GM18508 (cell line): ENCODE measurements around the gene UMOD.
"Not testable (repeated sequence)": the region's sequence is repeated elsewhere in the genome, so short reads cannot be mapped to it uniquely, and the experiment has no call there.

Source experiments
- ATAC-seq: cut with Tn5 transposase; IDR thresholded peaks from one replicate; pipeline ENCODE4 v1.9.1; 2021; ENCODE audit warnings: moderate number of reproducible peaks; ENCODE audit not compliant: insufficient read depth, unreplicated experiment

The UMOD gene

DNA sequence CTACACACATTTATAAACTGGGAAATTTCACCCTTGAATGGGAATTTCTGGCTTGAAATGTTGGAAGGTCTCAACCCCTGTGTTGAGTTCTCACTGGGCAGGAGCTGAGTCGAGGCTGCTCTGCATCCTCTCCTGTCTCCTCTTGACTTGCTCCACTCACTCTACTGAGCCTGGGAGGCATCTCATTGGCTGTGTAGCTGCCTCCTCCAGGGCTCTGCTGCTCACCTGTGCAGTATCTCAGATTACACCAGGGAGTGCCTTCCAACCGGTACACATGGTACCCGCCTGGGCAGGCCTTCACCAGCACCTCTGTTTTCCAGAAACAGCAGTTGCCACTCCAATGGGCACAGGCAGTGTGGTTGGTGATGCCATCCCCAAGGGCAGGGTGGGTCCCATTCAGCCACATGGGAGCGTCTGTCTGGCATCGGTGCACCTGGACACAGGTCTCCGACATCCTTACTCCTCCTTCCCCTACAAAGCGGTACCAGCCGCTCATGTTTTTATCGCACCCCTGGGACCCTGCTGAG is 28.9 kb downstream of the UMOD start:
- ATAC-seq, result no peak

DNA sequence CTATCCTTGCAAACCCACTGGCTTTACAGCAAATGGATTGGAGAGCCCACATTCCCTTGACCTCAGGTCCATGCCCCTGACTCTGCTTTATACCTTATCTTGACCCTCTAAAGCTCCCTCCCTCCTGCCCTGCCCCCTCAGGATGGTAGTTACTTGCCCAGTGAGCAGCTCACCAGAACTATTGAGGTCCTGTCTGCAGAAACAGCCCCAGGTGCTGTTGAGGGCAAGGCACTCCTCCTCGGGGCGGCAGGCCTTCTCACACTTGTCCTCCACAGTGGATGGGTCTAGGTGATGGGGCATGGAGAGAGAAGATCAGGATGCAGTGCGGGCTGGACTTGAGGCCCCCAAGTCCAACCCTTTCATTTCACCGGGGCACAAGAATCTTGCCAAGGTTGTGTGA is 29.8 kb downstream of the UMOD start:
- ATAC-seq, result no peak

DNA sequence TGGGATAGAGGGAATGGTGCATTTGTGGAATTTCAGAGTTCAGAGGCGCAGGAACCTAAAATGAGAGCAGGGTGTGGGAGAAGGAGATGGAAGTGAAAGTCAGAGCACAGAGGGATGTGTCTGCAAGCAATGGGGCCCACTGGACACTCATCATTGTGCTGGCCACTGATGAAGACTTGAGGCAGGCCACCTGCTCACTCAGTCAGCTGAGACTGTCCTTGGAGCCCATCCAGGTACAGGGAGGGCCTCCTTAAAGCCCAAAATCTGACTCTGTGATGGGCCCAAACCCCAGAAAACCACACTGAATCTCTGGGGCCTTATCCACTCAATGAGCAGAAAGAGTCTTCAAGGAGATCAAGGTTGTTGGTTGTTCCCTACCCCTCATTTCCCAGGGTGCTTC is 30.8 kb downstream of the UMOD start:
- ATAC-seq, result no peak

DNA sequence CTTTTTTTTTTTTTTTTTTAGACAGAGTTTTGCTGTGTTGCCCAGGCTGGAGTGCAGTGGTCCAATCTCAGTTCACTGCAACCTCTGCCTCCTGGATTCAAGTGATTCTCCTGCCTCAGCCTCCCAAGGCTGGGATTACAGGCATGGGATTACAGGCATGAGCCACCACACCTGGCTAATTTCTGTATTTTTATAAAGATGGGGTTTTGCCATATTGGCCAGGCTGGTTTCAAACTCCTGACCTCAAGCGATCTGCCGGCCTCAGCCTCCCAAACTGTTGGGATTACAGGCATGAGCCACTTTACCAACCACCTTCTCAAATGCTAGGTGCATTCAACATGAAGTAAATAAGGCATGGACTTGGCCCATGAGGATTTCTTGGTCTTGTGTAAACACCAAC is 31.5 kb downstream of the UMOD start:
- not testable (repeated sequence) for ATAC-seq

DNA sequence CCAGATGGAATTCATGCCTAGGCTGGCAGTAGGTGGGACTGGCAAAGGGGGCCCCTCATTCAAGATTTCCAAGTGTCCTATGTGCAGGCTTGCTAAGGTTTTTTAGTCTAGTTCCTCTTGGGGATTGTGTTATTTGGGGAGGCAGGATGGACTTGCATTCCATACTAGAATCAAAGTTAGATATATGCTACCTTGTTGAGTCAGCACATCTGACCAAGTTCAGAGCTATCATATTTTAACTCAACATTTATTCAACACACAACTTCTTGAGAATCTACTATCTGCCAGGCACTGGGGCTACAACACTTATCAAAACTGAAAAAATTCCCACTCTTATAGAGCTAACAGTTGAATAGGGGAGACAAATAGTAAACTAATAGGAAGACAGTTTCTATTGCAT is 31.9 kb downstream of the UMOD start:
- ATAC-seq, result no peak

DNA sequence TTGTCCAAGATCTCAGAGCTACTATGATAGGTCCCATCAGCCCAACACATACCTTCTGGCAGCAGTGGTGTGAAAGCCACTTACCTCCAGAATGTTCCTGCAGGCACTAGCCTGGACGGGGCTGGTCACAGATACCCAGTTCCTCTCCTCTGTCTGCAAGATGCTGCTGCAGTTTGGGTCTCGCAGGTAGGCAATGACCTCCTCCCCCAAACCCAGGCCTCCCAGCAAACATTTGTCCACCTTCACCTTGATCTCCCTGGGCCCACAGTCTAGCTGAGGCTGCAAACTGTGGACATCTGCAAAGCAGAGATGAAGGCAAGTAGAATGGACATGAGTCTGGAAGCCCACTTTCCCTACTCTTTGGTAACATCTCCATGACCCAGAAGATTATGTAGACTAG is 32.3 kb downstream of the UMOD start:
- ATAC-seq, result no peak

DNA sequence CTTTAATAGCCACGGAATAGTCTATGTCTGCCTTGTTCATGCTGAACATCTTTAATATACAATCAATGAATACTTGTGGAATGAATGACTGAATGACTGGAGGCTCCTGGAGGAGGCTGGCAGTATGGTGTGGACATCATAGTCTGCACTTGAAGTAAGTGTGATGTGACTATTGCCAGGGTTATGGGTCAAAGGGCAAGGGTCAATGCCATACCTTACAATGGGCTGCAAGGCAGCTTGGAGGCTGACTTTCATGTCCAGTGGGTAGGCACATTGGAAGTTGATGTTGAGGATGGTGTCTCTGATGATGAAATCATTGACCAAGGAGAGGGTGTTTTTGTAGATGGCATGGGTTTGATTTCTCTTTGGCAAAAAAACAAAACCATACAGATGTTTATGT is 33.1 kb downstream of the UMOD start:
- no peak for ATAC-seq

DNA sequence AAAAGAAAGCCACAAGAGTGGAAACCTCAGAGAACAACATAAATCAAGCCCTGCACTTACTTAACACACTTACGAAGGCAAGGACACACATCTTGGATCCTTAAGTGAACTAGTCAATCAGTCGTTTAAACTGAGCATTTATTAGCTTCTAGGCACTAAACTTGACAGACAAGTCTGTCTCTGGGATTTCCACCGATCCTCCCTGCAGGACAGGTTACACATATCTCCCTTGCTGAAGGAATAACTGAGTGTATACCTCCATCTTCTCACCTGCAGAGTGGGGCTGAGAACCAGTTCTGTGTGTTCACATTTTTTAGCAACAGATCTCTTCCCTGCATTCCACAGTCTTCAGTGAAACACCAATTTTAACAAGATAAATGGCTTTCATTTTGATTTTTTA is 34.1 kb downstream of the UMOD start:
- ATAC-seq, result no peak

DNA sequence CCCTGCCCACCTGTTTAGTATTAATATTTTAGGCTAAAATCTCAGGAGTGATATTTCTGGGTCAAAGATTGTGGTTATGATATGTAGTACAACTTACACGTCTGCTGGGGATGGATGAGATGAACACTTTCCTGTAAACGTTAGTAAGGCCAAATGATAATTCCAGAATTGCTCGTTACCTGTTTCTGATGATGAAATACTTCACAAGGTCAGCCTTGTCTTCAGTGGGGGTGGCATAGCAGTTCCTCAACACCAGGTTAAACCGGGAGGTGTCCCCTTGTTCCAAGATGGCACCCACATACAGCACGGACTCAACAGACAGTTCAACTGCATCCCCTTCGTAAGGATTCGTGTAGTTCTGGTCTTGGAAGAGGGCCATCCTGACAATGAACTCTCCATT is 34.5 kb downstream of the UMOD start:
- no peak for ATAC-seq

DNA sequence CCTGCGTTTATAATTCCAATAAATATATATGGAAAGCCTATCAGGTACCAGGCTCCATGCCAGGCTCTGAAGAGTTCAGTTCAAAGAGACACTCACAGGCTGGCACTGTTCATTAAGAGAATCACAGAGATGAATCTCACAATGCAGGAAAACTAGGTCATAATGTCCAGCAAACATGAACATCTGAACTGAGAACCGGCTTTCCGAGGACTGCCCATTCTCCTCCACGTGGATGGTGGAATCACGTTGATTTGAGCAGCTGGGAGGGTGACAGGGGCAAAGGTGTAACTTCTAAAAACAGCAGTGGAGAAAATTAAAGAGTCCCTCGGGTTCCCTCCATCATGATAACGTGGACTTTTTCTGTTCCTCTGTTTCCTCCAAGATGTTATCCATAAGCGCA is 35.4 kb downstream of the UMOD start:
- no peak for ATAC-seq

DNA sequence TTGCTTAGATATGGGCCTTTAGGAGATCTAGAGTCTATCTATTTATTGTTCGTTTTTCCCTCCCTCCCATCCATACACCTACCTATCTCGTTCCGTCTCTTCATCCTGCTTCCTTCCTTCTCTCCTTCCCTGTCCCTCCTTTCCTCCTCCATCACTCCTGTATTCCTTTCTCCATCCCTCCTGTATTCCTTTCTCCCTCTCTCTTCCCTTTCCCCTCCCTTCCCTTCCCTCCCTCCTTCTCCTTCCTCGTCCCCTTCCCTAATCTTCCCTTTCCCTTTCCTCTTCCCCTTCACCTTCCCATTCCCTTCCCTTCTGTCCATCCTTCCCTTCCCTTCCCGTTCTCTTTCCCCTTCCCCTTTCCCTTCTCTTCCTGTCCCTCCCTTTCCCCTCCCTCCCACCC is 35.8 kb downstream of the UMOD start:
- no peak for ATAC-seq

DNA sequence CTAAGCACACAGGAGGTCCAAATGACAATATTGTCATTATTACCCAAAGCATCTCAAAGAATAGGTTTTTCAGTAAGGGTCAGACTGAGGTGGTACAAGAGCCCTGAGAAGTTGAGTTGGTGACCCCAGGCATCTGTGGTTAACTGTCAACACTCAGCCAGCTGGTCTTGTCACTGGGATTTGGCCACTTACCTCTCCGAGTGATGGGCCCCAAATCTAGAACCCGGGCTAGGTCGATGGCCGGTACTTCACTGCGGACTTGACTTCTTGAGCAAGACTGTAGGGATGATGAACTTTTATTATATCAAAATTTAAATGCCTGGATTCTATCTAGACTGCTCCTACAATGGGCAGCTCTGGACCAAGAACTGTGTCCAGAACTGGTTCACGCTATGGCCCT is 36.8 kb downstream of the UMOD start:
- ATAC-seq, result no peak

DNA sequence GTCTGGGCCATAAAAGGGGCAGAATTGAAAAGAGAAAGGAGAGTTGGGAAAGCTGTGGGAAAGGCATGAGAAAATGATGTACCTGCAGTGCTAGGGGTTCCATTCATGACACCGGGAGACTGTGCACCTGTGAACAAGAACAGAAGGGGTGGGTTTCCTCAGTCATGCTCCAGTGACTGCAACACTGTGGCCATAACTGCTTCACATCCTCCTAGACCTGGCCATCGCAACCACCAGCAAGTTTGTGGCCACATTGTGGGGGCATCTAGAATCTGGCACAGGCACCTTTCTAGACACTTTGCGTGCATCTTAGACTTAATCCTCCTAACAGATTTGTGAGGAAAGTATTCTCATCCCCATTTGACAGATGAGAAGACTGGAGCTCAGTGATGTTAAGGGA is 37.9 kb downstream of the UMOD start:
- ATAC-seq, result no peak

DNA sequence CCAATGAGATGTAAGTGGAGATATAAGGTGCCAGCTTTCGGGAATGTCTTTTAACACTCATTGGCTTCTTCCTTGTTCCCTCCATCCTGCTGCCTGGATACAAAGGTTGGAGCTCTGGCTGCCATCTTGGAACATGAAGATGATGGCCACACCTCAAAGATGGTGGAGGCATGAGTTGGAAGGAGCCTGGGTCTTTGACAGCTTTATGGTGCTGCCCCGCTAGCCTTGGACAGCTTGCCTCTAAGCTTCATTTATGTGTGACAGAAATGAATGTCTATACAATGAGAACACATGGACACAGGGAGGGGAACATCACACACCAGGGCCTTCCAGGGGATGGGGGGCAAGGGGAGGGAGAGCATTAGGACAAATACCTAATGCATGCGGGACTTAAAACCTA is 38.8 kb downstream of the UMOD start:
- no peak for ATAC-seq

DNA sequence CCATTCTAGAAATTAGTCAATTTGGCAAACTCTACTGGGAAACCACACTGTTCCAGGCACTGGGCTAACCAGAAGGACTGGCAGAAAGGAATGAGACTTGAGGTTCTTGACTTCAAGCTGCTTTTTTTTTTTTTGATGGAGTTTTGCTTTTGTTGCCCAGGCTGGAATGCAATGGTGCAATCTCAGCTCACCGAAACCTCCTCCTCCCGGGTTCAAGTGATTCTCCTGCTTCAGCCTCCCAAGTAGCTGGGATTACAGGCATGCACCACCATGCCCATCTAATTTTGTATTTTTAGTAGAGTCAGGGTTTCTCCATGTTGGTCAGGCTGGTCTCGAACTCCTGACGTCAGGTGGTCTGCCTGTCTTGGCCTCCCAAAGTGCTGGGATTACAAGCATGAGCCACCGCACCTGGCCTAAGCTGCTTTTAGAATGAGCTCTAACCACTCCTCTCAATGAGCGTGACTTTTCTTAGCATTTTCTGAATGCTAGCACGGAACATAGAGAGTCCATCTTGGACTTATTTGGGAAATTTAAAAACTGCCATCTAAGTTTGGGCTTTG is 39.9 kb downstream of the UMOD start:
- not testable (repeated sequence) for ATAC-seq

DNA sequence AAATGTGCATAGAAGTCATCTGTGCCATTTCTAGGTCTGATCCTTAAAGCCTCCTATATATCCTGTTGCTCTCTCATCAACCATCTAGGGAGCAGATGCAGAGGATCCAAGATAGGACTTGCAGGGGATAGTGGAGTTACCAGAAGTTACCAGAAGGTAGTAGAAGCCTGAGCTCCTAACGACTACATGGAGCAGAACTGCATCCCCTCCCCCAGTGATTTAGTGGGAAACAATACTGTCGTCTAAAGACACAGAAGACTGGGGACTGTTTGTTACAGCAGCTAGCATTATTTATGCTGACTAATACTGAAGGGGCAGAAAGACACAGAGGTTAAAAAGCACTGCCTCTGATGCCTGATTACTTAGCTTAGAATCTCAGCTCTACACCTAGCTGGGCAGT is 41.0 kb downstream of the UMOD start:
- ATAC-seq, result no peak

DNA sequence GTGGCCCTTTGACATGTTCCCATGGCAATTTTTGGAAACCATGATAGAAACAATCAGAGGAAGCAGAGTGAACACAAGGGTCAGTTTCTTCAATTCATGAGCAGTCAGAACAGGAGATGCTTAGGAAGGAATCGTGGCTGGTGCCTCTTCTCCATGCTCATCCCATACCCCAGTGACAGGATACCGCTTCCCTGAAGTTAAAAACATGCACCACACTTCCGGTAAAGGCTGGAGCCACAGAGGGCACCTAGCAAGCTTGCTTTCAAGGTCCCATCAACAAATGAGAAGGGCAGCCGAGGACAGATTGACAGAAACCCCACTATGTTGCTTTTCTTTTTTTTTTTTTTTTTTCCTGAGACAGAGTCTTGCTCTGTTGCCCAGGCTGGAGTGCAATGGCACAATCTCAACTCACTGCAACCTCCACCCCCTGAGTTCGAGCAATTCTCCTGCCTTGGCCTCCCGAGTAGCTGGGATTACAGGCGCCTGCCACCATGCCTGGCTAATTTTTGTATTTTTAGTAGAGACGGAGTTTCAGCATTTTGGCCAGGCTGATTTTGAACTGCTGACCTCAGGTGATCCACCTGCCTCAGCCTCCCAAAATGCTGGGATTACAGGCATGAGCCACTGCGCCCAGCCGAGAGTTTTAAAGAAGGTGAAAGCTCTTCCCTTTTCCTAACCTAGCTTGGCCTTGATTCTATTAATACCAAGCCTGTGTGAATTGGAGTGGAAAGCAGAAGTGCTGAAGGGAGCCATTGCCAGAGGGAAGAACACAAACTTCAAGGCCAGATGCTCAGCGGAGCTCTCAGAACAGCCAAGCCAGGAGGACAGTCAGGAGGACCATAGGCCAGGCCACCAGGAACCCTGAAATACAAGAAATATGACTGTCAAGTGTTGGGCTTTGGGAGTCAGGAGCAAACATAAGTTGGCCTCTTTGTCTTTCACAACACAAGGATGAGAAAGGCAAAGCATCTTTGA is 41.8 kb downstream of the UMOD start:
- ATAC-seq, result no peak

DNA sequence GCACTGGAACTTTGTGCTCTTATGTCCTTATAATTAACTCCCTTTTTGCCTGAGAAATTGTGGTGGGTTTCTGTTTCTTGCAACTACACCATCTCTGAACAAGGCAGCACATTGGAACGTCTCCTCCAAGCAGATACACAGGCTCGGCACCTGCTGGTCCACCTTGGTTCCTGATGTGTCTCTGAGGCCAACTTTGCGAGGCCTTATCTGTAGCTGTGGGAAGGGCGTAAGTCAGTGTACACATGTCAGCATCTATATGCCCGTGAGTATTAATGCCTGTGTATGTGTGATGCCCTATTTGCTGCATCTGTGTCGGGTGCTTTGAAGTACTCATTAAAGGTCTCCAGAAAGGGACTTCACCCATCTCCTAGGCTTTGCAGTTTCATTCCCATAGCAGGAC is 42.7 kb downstream of the UMOD start:
- ATAC-seq, result no peak

DNA sequence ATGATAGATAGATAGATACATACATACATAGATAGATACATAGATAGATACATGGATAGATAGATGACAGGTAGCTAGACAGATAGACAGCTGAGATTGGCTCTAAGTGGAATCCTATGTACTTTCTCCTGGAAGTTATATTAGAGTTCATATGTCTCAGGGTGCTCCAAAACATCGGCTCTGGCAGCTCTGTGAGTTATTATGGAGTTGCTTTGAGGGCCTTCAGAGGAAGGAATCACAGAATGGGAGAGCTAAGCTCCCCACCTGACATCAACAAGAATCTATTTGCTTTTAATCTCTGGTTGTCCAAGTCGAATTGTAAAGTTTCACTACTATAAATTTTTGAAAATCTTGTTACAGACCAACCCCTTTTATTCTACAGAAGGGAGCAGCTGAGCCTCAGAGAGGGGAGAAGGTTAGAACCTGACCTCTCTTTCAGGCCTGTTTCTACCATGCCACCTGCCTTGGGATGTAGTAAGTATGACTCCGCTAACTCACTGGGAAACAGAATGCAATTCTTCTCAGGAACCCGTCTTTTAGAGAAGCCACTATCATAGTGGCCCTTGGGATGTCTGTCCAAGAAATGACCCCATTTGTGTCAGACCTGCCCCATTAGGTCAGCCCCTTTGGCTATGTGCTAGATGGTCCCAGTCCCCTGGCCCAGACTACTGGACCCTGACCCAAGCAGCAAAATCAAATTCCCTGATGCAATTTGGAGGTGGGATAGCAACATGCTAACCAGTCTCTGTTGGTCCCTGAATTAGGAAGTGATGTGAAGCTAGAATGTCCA is 43.5 kb downstream of the UMOD start:
- ATAC-seq, result no peak

DNA sequence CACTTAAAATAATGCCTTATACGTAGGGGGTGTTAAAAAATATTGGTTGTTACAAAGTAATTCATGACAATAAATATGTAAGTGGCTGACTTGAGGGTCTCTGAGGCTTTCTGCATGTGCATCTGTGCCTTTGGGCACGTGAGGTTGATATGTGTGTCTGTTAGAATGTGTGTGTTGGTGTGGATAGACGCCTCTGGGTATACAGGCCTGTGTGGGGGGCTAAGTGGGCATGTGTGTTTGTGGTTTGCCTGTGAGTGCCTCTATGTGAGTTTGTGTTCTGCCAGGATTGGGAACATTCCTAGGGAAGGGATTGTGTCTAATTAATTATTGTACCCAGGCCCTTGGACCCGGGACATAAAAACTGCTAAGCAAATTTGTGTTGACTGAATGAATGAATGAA is 44.2 kb downstream of the UMOD start:
- ATAC-seq, result no peak

DNA sequence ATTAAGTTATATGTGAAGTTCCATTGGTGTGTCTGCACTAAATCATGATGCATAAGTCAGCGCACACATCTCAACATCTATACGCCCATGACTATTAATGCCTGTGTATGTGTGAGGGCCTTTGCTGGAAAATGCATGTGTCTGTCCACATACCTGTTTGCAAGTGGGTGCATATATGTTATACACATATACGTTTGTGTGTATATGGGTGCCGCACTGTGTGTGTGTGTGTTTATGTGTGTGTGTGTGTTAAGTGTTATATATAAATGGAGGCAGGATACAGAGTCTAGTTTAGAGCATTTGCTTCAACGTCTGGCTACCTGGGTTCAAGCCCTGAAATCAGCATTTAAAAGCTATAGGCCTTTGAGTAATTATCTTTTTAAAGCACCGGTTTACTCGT is 44.7 kb downstream of the UMOD start:
- ATAC-seq, result no peak
